EH (cell line): ENCODE data around the gene MAG.
"Not testable (repeated sequence)": the region's sequence is repeated elsewhere in the genome, so short reads cannot be mapped to it uniquely, and the experiment has no call there.

ENCODE experiments used
- DNase-seq: peaks from one replicate; pipeline ENCODE4 v3.0.0-alpha.2; 2015; ENCODE audit warnings: low read depth

The MAG gene

GRCh38 chr19:35346193-35347052 lies 54.5 kb downstream of the MAG start:
- no peak for DNase-seq

- no peak for DNase-seq
Measured at GRCh38 chr19:35347171-35347929, 55.4 kb downstream of the MAG start, which contains the start of gene FFAR1. Gene FFAR1 (plus strand): TSS chr19:35347902. CDS start chr19:35351552, 3,650 bp downstream.

GRCh38 chr19:35347930-35348298 lies 56.0 kb downstream of the MAG start:
- no peak for DNase-seq

- no peak for DNase-seq
Measured at GRCh38 chr19:35348911-35349611, 57.1 kb downstream of the MAG start.

GRCh38 chr19:35349614-35350521 lies 57.9 kb downstream of the MAG start:
- no peak for DNase-seq

- no peak for DNase-seq
Measured at GRCh38 chr19:35350591-35350990, 58.6 kb downstream of the MAG start.

GRCh38 chr19:35351411-35352176 lies 59.6 kb downstream of the MAG start:
- no peak for DNase-seq

- DNase-seq: no peak
Measured at GRCh38 chr19:35352177-35352447, 60.2 kb downstream of the MAG start.

GRCh38 chr19:35352448-35353304 lies 60.7 kb downstream of the MAG start:
- peak; percentile 71 for DNase-seq

- DNase-seq: no peak
Measured at GRCh38 chr19:35353635-35354034, 61.7 kb downstream of the MAG start.

GRCh38 chr19:35354898-35355297 lies 62.9 kb downstream of the MAG start:
- no peak for DNase-seq

GRCh38 chr19:35355791-35356460 lies 64.0 kb downstream of the MAG start:
- no peak for DNase-seq

GRCh38 chr19:35357867-35358573 lies 66.1 kb downstream of the MAG start, which contains the start of gene FFAR3:
Gene FFAR3 (plus strand): TSS chr19:35358460. CDS start chr19:35358891, 431 bp downstream.
- DNase-seq: peak; percentile 41

GRCh38 chr19:35358834-35359233 lies 66.9 kb downstream of the MAG start:
- DNase-seq: not testable (repeated sequence)

- not testable (repeated sequence) for DNase-seq
Measured at GRCh38 chr19:35359395-35359794, 67.4 kb downstream of the MAG start.

- not testable (repeated sequence) for DNase-seq
Measured at GRCh38 chr19:35360081-35360480, 68.1 kb downstream of the MAG start.

GRCh38 chr19:35360880-35361420 lies 69.0 kb downstream of the MAG start:
- DNase-seq: no peak

- no peak for DNase-seq
Measured at GRCh38 chr19:35362261-35363000, 70.5 kb downstream of the MAG start.
